Measurements from ENCODE around the gene SFMBT2. TPM values are rescaled to one million over a fixed set of nuclear protein-coding genes. Genes with fewer than 3 reads are reported as not detected.

Gene SFMBT2
- total and polyA plus RNA-seq, 10 of the 15 experiments (the other 5 are each of a cell fraction or from before 2014, with no cell fraction given) = 2.8 to 29.6 (median 15.1) TPM

GRCh38 chr10:7316839-7317238 lies 94.0 kb downstream of the SFMBT2 start:
- DNase-seq (ENCODE audit: low read depth, low spot score) (no peak), FAIRE-seq (no peak), ATAC-seq (no peak)
- Histone ChIP-seq H3K4me3 (no peak overlapping the region), H3K9ac (ENCODE audit: control insufficient read depth, insufficient read depth, low read length) (no peak overlapping the region), H3K79me2 (ENCODE audit: control insufficient read depth, insufficient read depth, low read length) (peaks cover 72% of the 10 kb centered on the region), H4K20me1 (ENCODE audit: control insufficient read depth, insufficient read depth) (no peaks in the 10 kb centered on the region; the same call in 1 of the 2 replicates), H3K27ac (ENCODE audit: control insufficient read depth, insufficient read depth) (no peak overlapping the region), H3K27me3 (replicated peaks in 1 of 2; ENCODE audit: control insufficient read depth in 2 of 2, insufficient read depth in 2 of 2, low read length in 1 of 2) (no peaks in the 10 kb centered on the region), H3K36me3 (ENCODE audit: control insufficient read depth in 2 of 2, insufficient read depth in 2 of 2, low read length in 1 of 2) (peaks cover 10 to 13% of the 10 kb centered on the region in 2 experiments), H3K4me2 (ENCODE audit: control insufficient read depth, insufficient read depth) (no peak overlapping the region), H2AFZ (ENCODE audit: control insufficient read depth, low read depth, low read length) (no peak overlapping the region), H3K9me3 (replicated peaks; ENCODE audit: control insufficient read depth, insufficient read depth, low read length) (peaks cover 3% of the 10 kb centered on the region), H3K4me1 (ENCODE audit: control insufficient read depth, insufficient read depth, low read length) (peaks cover 28% of the 10 kb centered on the region)
- intact Hi-C loops (cut with micrococcal nuclease; ENCODE audit: unreplicated experiment) (no loop called here), in situ Hi-C loops (cut with MboI) (no loop called here)
- ChIA-PET POLR2A (interaction anchor here (1.0 kb wide), 1 partner anchor 20 kb away, joined by 3 read pairs; no protein-coding TSS in a partner anchor), RAD21 (ENCODE audit: unreplicated experiment) (no interaction called here), SMC1A (ENCODE audit: uncharacterized antibody, unreplicated experiment) (no interaction called here), CTCF (no interaction called here)
- TF ChIP-seq HCFC1 (IDR thresholded peaks at IDR 0.05; ENCODE audit: low read length) = no peak
- TF ChIP-seq ZNF274 (IDR thresholded peaks at IDR 0.05; ENCODE audit: insufficient read depth, insufficient read length) = no peak
- no peak for TF ChIP-seq KAT2A (conservative IDR thresholded peaks at IDR 0.05; ENCODE audit: control insufficient read depth, low read depth, low read length)
- TF ChIP-seq TCF3 (IDR thresholded peaks at IDR 0.05; ENCODE audit: borderline replicate concordance, insufficient read depth, low read depth, low read length) = no peak
- no peak for TF ChIP-seq FOXK2 (IDR thresholded peaks at IDR 0.05)
- no peak for TF ChIP-seq TAF1 (IDR thresholded peaks at IDR 0.05; ENCODE audit: borderline replicate concordance, low read depth, low read length)
- no peak for TF ChIP-seq ZBTB4 (CRISPR knock-in tag; IDR thresholded peaks at IDR 0.05)
- TF ChIP-seq WRNIP1 (IDR thresholded peaks at IDR 0.05; ENCODE audit: borderline replicate concordance, low read depth, low read length) = no peak
- no peak for TF ChIP-seq SMAD1 (IDR thresholded peaks at IDR 0.05; ENCODE audit: low read depth, partially characterized antibody)
- TF ChIP-seq RCOR1 (conservative IDR thresholded peaks at IDR 0.05; ENCODE audit: low read depth, low read length) = no peak
- TF ChIP-seq SMAD5 (IDR thresholded peaks at IDR 0.05; ENCODE audit: low read depth) = no peak
- TF ChIP-seq IKZF1 (conservative IDR thresholded peaks at IDR 0.05) = no peak
- no peak for TF ChIP-seq SIN3A (IDR thresholded peaks at IDR 0.05; ENCODE audit: low read depth, low read length)
- no peak for TF ChIP-seq NFIC (IDR thresholded peaks at IDR 0.05; ENCODE audit: low read depth, low read length)
- no peak for TF ChIP-seq GABPA (IDR thresholded peaks at IDR 0.05; ENCODE audit: low read depth)
- no peak for TF ChIP-seq RAD51 (IDR thresholded peaks at IDR 0.05)
- no peak for TF ChIP-seq POLR2AphosphoS2 (IDR thresholded peaks at IDR 0.05; ENCODE audit: low read depth, low read length)
- BruUV-seq (replicated peaks) = no TSS peak
- 43% methylated on average over 2 of the region's 2 CpGs for WGBS (ENCODE audit: insufficient coverage, insufficient replicate concordance, low lambda C conversion rate, missing lambda C conversion rate)
